K562 (cell line): ENCODE data around the gene SYPL2. TPM values are rescaled to one million over a fixed set of nuclear protein-coding genes. Genes with fewer than 3 reads are reported as not detected.

Experiments
- CBFB ChIP-seq: sonication (generic); formaldehyde crosslinking; IDR thresholded peaks from 2 replicates; pipeline ENCODE4 v1.4.0; 2020; ENCODE audit warnings: mild to moderate bottlenecking, missing genetic modification reagents
- CHD2 ChIP-seq: IDR thresholded peaks from 2 replicates; pipeline ENCODE4 v1.6.1; 2011; ENCODE audit warnings: low read depth, low read length
- ETS2 ChIP-seq: IDR thresholded peaks from 2 replicates; pipeline ENCODE4 v1.6.1; 2016; ENCODE audit warnings: borderline replicate concordance, missing genetic modification characterization, mild to moderate bottlenecking, moderate library complexity, missing compliant biosample characterization; ENCODE audit not compliant: poor library complexity, severe bottlenecking
- FUS ChIP-seq: fragments of 200-400 bp; formaldehyde crosslinking; optimal IDR thresholded peaks from 2 replicates; pipeline ENCODE3; 2017; ENCODE audit warnings: low read depth, low read length
- GMEB1 ChIP-seq: fragments of 250-450 bp; sonication (Bioruptor Pico); IDR thresholded peaks from 2 replicates; pipeline ENCODE4 v1.4.0; 2020; ENCODE audit warnings: mild to moderate bottlenecking
- HMBOX1 ChIP-seq: sonication (generic); IDR thresholded peaks from 2 replicates; pipeline ENCODE4 v1.6.1; 2016
- JUN ChIP-seq, 2 experiments: sonication (generic) in 1 of 2; formaldehyde crosslinking in 1 of 2; IDR thresholded peaks; 2 replicates each; pipeline versions ENCODE4 v1.6.1 to v1.8.0; 2012 to 2022; ENCODE audit warnings: borderline replicate concordance in 2 of 2, mild to moderate bottlenecking in 2 of 2, improper control_type of control experiment in 1 of 2, low read depth in 1 of 2, low read length in 1 of 2, missing genetic modification reagents in 1 of 2
- PHF8 ChIP-seq: fragments of 200-600 bp; sonication (generic); IDR thresholded peaks from 2 replicates; pipeline ENCODE4 v1.6.1; 2012; ENCODE audit warnings: mixed run types, mild to moderate bottlenecking, inconsistent platforms, low read length, moderate library complexity, borderline replicate concordance
- POLR2B ChIP-seq: fragments of 450-650 bp; IDR thresholded peaks from 2 replicates; pipeline ENCODE4 v1.6.1; 2018; ENCODE audit warnings: low read depth; ENCODE audit not compliant: partially characterized antibody
- PRDM10 ChIP-seq: fragments of 450-650 bp; IDR thresholded peaks from 2 replicates; pipeline ENCODE4 v1.6.1; 2018; ENCODE audit not compliant: partially characterized antibody
- RBM39 ChIP-seq: fragments of 200-400 bp; formaldehyde crosslinking; optimal IDR thresholded peaks from 2 replicates; pipeline ENCODE3; 2018; ENCODE audit warnings: low read depth, low read length
- SMAD1 ChIP-seq: fragments of 150-350 bp; IDR thresholded peaks from 2 replicates; pipeline ENCODE4 v1.6.1; 2014; ENCODE audit warnings: low read length, low read depth; ENCODE audit not compliant: partially characterized antibody
- ZBTB5 ChIP-seq: fragments of 450-650 bp; IDR thresholded peaks from 2 replicates; pipeline ENCODE4 v1.6.1; 2017; ENCODE audit warnings: antibody characterized with exemption
- ZNF740 ChIP-seq, 3 experiments: fragments of 200-800 bp in 1 of 3; sonication (Bioruptor generic) in 1 of 3; sonication (generic) in 1 of 3; formaldehyde crosslinking in 1 of 3; IDR thresholded peaks; 2 replicates each; pipeline versions ENCODE4 v1.6.1 to v1.8.0; 2016 to 2022; ENCODE audit warnings: mild to moderate bottlenecking in 2 of 3, missing compliant biosample characterization in 2 of 3, missing genetic modification characterization in 2 of 3, missing genetic modification reagents in 1 of 3
- ZNF77 ChIP-seq: fragments of 250-450 bp; sonication (Bioruptor Pico); IDR thresholded peaks from 2 replicates; pipeline ENCODE4 v1.5.0; 2020
- polyA plus RNA-seq, 8 experiments: library from polyadenylated mRNA; depleted of rRNA in 4 of 8; stranded (reverse) in 5 of 8; unstranded in 3 of 8; fragments of >200 nt; fragmentation: Nextera tagmentation in 2 of 8; fragmentation: Illumina TruSeq in 1 of 8; extraction: Ambion mirVana in 2 of 8; extraction: Trizol in 1 of 8; gene quantifications; 2 replicates each; pipeline versions ENCODE4 v1.2.1 to v1.2.3, GENCODE V29; 2011 to 2014; ENCODE audit warnings: inconsistent platforms in 1 of 8, missing spikeins in 1 of 8
- total RNA-seq, 7 experiments: library from RNA; depleted of rRNA in 6 of 7; stranded (reverse); fragments of >200 nt in 6 of 7; fragmentation: Illumina TruSeq in 2 of 7; extraction: Trizol in 2 of 7; gene quantifications; 2 replicates each; pipeline versions ENCODE4 v1.2.1 to v1.2.3, GENCODE V29; 2011 to 2021; ENCODE audit warnings: low replicate concordance in 1 of 7

The SYPL2 gene
- total and polyA plus RNA-seq, 9 of the 15 experiments (the other 6 are each of a cell fraction or from before 2014, with no cell fraction given), result 0.03 to 0.20 (median 0.07) TPM; not detected in 2

GRCh38 chr1:109483672-109484518 is 17.5 kb downstream of the SYPL2 start, which contains the start of gene ATXN7L2 (continued):
- TF ChIP-seq SMAD1 (no peak), HMBOX1 (no peak), GMEB1 (CRISPR knock-in tag) (peak; percentile 90), JUN (IDR thresholded peaks at IDR 0.05; ENCODE audit: borderline replicate concordance, low read depth, low read length) (peak; percentile 54; the same call in 1 of the 2 replicates), JUN (CRISPR knock-in tag; IDR thresholded peaks at IDR 0.05; ENCODE audit: borderline replicate concordance) (peak; percentile 86; the same call in 1 of the 2 replicates), PHF8 (peak; percentile 89), PRDM10 (peak; percentile 88), POLR2B (peak; percentile 78), FUS (no peak), CHD2 (peak; percentile 36; the same call in 1 of the 2 replicates), ZNF77 (CRISPR knock-in tag) (no peak), RBM39 (no peak), ZBTB5 (peak; percentile 68; the same call in 1 of the 2 replicates), ETS2 (tag) (peak; percentile 32), CBFB (peak; percentile 78; the same call in 1 of the 2 replicates), ZNF740 (CRISPR knock-in tag; IDR thresholded peaks at IDR 0.05) (peak; percentile 87), ZNF740 (tag; IDR thresholded peaks at IDR 0.05) (peak in 1 of 2 experiments; percentile 100; a peak in 2 of 4 replicates)
